Gastrocnemius medialis (tissue), 4 donors: ENCODE measurements around the gene MRPL48.

Source experiments
- POLR2A ChIP-seq, 2 donors: fragments of 450-650 bp; IDR thresholded peaks; one replicate each; pipeline ENCODE4 v1.6.1; 2017; ENCODE audit warnings: antibody characterized with exemption in 2 of 2, mild to moderate bottlenecking in 2 of 2, moderate library complexity in 2 of 2
- TF ChIP-seq, protein P1 (sequence below), 5 experiments: fragments of 450-650 bp in 3 of 5; fragments of 200-600 bp in 2 of 5; sonication (generic) in 2 of 5; IDR thresholded peaks in 4 of 5; conservative IDR thresholded peaks in 1 of 5; 1 replicate in 4 of 5; 2 replicates in 1 of 5; pipeline ENCODE4 v1.5.1; 2016 to 2019; ENCODE audit warnings: antibody characterized with exemption in 5 of 5, mild to moderate bottlenecking in 3 of 5, moderate library complexity in 3 of 5

DNA sequence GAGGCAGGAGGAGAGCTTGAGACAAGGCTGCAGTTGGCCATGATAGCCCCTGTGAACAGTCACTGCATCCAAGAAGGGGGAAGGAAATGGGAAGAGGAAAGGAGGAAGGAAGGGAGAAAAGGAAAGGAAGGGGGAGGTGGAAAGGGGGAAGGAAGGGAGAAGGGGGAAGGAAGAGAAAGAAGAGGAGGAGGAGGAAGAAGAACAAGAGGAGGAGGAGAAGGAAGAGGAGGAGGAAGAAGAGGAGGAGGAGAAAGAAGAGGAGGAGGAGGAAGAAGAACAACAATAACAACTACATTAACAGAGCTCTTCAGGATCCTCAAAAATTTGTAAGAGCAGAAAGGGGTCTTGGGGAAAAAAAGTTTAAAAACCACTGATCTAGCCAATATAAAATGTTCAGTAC is 32.0 kb upstream of the MRPL48 start:
- TF ChIP-seq, protein P1, sequence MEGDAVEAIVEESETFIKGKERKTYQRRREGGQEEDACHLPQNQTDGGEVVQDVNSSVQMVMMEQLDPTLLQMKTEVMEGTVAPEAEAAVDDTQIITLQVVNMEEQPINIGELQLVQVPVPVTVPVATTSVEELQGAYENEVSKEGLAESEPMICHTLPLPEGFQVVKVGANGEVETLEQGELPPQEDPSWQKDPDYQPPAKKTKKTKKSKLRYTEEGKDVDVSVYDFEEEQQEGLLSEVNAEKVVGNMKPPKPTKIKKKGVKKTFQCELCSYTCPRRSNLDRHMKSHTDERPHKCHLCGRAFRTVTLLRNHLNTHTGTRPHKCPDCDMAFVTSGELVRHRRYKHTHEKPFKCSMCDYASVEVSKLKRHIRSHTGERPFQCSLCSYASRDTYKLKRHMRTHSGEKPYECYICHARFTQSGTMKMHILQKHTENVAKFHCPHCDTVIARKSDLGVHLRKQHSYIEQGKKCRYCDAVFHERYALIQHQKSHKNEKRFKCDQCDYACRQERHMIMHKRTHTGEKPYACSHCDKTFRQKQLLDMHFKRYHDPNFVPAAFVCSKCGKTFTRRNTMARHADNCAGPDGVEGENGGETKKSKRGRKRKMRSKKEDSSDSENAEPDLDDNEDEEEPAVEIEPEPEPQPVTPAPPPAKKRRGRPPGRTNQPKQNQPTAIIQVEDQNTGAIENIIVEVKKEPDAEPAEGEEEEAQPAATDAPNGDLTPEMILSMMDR (IDR thresholded peaks at IDR 0.05 in 4 of 5, conservative IDR thresholded peaks at IDR 0.05 in 1 of 5), result no peak
- no peak for TF ChIP-seq POLR2A (IDR thresholded peaks at IDR 0.05)
